Right forelimb (tissue), 1 donor: ENCODE results near the gene SRC.

Experiments
- DNase-seq: peaks from one replicate; pipeline ENCODE4 v3.0.0-alpha.2; 2018

The SRC gene

GRCh38 chr20:37345339-37346235 lies at the start of gene SRC:
SRC (plus strand) TSS chr20:37346140; CDS start chr20:37384154, 38,014 bp downstream.
- DNase-seq, result peak; percentile 85

GRCh38 chr20:37296371-37296770 lies 49.6 kb upstream of the SRC start:
- no peak for DNase-seq

GRCh38 chr20:37297066-37297736 lies 48.7 kb upstream of the SRC start:
- no peak for DNase-seq

DNA sequence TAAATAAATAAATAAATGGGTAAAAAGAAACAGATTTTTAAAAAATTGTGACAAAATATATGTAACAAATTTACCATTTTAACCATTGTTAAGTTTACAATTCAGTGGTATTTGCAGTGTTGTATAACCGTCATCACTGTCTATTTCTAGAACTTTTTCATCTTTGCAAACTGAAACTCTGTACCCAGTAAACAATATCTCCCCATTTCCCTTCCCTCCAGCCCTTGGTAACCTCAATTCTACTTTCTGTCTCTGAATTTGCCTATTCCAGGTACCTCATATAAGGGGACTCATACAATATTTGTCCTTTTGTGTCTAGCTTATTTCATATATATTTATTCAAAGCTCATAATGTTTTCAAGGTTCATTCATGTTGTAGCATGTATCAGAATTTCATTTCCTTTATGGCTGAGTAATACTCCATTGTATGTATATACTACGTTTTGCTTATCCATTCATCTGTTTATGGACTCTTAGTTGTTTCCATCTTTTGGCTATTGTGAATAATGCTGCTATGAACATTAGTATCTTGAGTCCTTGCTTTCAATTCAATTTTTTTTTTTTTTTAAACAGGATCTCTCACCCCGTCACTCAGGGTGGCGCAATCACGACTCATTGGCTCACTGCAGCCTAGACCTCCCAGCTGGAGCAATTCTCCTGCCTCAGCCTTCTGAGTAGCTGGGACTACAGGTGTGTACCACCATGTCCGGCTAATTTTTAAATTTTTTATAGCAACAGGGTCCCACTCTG lies 47.6 kb upstream of the SRC start:
- no peak for DNase-seq

- no peak for DNase-seq
These were observed 46.0 kb upstream of the SRC start for GRCh38 chr20:37299718-37300528.

GRCh38 chr20:37301120-37301519 lies 44.8 kb upstream of the SRC start:
- no peak for DNase-seq

- no peak for DNase-seq
These were observed 44.4 kb upstream of the SRC start for GRCh38 chr20:37301558-37301957.

DNA sequence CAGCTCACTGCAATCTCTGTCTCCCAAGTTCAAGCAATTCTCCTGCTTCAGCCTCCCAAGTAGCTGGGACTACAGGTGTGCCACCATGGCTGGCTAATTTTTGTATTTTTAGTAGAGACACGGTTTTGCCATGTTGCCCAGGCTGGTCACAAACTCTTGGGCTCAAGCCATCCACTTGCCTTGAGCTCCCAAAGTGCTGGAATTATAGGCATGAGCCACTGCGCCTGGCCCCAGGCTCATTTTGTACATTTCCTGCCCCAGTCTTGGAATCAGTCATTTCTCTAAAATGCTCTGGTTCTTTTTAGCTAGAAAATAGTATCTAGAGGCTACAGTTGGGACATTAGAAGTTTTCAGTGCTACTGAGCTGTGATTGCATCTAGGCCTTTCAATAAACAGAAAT lies 43.0 kb upstream of the SRC start:
- DNase-seq, result no peak

DNA sequence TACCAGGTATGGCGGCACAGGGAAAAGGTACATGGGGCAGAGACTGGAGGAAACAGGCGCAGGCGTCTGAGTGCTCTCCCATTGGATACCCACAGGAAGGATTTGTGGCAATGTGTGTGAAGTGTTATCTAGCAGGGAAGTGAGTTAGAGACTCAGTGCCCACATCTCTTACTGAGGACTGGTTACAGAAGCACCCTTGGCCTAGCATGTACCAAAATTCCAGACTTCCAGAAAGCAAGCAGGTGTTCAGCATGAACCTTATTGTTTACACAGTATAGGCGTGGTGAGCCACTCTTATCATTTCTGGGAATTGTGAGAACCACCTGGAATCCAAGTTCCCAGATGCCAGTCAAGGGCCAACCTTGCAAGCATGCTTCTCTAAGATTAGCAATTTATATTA lies 42.3 kb upstream of the SRC start:
- no peak for DNase-seq

DNA sequence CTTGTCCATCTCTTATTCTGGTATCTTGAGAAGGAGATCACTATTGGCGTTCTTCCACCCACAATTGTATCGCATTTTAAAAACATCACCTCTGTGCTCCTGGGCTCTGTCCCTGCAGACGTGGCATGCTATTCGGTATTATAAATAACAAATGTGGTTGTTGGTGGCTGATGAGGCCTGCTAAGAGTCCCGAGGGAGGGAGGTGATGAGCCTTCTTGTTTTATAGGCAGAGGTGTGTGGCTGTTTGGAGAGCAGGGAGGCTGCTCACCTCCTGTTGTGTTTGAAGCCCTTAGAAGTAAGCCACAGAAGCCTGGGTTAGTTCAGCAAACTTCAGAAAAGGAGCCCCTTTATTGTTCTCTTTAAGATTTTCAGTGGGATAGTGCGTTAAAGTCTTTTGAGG lies 40.9 kb upstream of the SRC start:
- DNase-seq, result no peak

DNA sequence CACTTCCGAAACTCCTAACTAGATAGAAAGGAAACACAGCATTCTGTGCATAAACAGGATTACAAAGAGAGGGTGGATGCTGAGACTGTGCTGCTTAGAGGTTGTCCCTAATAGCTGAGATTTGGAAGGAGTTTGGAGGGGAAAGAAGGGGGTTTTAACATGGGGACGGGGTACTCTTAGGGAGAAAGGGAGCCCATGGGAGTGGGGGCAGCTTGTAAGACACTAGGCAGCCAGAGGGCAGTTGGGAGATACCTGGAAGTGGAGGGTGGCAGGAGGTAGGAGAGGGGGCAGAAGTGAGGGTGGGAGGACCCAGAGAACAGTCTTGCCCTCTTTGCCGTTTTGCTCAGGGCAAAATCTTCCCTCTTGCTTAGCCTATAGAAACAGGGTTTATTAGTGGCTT lies 40.1 kb upstream of the SRC start:
- DNase-seq, result no peak

DNA sequence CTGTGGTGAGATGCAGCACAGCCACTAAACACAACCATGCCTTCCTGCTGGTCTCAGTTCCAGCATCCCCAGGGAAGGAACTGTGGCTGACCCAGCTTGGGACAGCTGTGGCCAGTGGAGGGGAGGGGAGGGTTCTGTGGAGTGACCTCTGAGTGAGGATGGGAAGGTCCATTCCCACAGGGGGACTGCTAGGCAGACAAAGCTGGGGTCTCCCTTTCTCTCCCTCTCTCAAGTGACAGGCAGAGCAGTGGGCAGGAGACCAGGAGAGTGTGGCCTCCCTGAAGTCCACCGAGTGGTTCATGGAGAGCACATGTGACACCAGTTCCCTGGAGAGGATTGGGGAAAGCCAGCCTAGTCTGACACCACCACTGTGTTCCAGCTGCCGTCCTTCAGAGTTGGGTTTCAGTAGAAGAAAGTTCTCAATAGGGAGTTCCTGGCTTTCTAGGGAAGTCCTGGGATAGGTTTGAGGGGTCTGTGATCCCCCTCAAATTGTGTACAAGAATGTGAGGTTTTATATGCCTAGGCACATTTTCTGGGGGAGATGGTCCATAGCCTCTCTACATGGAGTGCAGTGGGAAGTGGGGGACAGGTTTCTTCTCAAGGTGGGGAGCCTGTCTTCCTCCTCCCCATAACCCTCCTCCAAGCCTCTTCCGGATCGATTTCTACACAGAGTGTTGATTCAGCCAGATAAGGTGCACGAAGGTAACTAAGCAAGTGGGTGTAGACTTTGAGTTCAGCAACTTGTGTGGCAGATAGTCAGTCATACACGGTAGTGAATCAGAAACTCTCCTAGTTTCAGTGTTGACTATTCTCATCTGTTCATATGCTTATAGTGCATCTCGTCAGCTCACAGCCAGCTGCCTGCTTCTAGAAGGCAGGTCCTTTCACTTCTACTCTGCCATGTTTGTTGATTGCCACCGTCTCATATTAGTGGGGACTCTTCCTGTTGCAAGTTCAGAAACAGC lies 37.6 kb upstream of the SRC start:
- DNase-seq, result no peak

DNA sequence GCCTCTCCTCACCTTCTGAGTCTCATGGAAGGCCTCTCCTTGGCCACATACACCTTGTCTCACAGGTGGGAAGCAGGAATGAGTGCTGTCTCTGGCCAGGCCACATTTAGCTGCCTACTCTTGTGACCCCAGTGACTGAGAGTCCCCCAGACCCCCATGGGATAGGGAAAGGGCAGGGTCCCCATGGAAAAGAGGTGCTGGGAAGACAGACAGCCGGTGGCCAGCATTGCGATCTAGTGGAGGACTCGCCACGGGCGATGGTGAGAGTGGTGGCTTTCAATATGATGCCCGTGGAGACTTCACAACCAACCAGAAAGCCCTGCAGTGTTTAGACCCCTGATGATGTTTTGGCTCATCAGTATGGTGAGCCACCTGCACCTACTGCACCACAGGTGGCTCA lies 36.6 kb upstream of the SRC start:
- no peak for DNase-seq

DNA sequence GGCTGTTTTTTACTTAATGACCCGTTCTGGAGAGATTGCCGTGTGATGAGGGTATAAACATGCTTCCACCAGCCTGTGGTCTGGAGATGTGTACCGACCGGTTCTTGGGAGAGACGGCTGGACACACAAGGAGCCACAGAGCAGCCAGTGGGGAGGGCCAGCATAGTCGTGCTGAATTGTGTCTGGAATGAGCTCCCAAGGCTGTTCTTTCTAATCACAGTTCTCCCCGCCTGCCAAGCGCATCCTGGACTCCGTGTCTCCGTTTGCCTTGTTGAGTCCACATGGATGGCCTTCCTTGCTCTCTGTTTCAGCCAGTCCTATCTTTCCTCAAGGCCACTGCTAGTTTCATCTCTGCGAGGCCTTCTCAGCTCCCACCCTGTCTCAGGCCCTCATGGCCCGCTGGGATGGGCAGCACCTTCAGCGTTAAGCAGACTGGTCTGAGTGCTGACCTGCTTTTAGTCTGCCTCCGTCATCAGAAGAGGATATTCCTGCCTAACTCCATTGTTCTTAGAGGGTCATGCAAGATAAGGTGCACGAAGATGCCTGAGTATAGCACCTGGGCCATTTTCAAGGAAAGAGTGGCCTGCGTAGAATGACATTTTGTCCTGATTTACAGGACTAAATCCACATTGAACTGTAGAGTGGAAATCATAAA lies 35.9 kb upstream of the SRC start:
- DNase-seq, result no peak

DNA sequence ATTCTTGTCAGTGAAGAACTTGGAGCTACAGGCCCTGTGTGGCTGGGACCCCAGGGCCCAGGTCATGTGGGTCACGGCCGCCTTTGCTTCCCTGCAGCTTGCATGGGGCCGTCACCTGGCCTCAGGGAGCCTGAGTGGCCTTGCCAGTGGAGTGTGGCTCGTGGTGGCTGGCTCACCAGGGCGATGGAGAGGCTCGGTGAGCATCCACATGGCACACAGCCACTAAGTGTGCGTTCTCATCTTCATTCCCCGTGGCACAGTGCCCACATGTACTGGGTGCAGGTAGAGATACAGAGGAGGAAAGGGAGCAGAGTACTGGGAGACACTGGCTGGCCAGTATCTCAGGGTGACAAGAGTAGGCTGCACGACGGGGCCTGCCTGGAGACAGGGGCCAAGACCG lies 35.0 kb upstream of the SRC start:
- no peak for DNase-seq

DNA sequence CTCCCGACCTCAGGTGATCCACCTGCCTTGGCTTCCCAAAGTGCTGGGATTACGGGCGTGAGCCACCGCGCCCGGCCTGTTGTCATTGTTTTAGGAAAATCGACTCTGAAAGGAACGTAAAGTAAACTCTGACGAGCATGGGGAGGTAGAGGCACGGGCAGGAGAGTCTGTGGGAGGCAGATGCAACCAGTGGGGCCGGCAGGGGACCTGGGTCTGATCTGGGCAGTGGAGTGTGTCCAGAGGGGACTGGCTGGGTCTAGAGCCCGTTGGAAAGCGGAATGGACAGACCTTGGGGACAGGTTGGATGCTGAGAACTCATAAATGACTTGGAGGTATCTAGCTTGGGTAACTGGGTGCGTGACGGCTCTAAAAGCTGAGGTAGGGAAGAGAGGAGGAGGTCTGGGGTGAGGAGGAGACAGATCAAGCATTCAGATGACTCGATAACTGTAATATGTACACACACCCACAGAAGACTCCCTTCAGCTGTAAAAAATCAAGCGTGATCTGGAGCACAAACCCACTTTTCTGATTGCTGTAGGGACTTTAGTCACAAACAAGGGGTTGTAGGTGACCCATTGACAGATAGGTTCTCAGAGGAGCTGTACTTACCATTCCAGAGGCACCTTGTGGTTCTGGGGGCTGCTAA lies 34.1 kb upstream of the SRC start:
- no peak for DNase-seq

DNA sequence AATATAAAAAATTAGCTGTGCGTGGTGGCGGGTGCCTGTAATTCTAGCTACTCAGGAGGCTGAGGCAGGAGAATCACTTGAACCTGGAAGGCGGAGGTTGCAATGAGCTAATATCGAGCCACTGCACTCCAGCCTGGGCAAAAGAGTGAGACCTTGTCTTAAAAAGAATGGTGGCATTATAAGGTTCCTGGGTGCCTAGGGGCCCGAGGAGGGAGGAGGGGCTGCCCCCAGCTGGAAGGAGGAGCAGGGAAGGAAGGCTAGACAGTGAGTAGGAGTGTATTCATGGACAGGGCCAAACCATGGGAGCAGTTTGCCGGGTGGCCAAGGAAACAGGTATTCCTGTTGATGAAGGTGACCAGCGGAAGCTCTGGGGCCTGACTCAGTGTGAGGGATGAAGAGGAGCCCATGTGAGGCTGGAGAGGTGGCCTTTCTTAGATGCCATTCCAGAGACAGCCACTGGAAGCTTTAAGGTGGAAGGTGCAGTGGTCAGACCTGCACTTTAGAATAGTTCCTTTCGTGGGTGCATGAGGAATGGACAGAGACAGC lies 32.3 kb upstream of the SRC start:
- DNase-seq, result no peak

DNA sequence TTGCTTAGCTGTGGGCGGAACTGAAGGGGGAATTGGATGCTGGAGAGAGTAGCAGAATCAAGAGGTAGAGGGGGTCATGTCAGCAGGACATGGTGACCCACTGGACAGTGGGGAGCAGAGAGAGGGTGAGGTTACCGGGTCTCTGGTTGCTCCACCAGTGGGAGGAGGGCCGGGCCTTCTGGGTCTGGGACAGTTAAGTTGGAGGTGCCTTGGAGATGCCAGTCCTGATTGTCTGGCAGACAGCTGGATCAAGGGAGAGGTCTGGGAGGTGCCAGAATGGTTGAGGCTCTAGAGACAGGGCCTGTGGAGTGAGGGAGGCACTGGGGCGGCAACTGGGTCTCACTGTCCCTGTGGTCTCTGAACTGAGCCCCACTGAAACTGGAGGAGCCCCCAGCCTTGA lies 31.8 kb upstream of the SRC start:
- no peak for DNase-seq

GRCh38 chr20:37314617-37315016 lies 31.3 kb upstream of the SRC start:
- DNase-seq, result no peak

DNA sequence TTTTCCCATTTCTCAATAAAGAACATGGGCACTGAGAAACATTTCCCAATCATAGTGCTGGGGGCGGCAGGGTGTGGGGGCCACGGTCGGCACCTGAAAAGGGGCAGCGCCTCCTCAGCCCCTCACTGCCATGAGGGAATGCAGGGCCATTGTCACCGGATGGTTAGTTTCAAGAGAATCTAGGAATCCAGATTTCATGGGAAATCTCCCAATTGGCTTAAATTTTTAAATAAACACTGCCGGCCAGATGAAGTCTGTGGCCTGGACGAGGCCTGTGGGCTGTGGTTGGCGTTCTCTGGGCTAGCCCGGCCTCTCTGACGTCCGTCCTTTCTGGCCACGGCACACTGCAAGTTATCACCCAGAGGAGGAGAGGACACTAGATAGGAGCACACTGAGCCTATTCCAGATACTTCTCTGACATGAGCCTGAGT lies 30.9 kb upstream of the SRC start:
- no peak for DNase-seq
